ENCODE measurements around the gene APBA1. TPM values are rescaled to one million over a fixed set of nuclear protein-coding genes. Genes with fewer than 3 reads are reported as not detected.

The APBA1 gene
- total RNA-seq, 1 experiment from 2014 or later: 1.8 TPM

DNA sequence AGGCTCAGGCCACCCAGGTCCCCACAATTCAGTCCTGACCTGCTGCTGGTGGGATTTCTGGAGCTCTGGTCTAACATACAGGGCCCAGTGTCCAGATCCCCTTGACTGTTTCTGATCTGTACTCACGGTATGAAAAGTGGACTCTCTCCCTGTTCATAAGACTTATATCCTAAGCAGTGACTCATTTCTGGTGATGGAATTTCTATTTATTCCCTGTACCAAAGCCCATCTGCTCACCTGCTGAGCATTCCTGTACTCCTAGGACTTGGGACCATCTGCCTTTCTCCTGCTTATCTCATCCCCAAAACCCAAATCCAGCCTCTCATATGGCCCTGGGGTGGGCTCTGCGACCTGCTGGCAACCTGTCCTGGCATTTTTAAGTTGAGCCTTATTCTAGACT, 86.6 kb downstream of the APBA1 start:
- Histone ChIP-seq H3K56ac (ENCODE audit: insufficient read length, low read depth, low read length) (no peak overlapping the region), H3K4ac (ENCODE audit: low read depth, low read length) (no peak overlapping the region), H3T11ph (ENCODE audit: low read length) (no peak overlapping the region), H2BK20ac (ENCODE audit: low read depth, low read length, poor library complexity, severe bottlenecking) (no peak overlapping the region), H4K20me1 (ENCODE audit: control insufficient read depth, insufficient read depth, insufficient read length) (no peaks in the 10 kb centered on the region), H3K79me2 (ENCODE audit: insufficient read depth, low read length) (no peaks in the 10 kb centered on the region), H3K14ac (ENCODE audit: insufficient read depth, low read length) (no peak overlapping the region), H3K27me3 (ENCODE audit: insufficient read depth, low read length) (peaks cover 23% of the 10 kb centered on the region), H3K23ac (ENCODE audit: insufficient read length, low read depth, low read length) (no peak overlapping the region), H3K9ac (ENCODE audit: extremely low read depth, insufficient read length, low read length) (no peak overlapping the region), H2BK5ac (ENCODE audit: insufficient read length, low read length) (no peak overlapping the region), H2AFZ (ENCODE audit: low read length) (no peak overlapping the region), H3K9me3 (ENCODE audit: control insufficient read depth, low read depth, low read length) (no peaks in the 10 kb centered on the region), H4K91ac (ENCODE audit: insufficient read length, low read depth, low read length) (no peak overlapping the region), H3K4me1 (ENCODE audit: insufficient read depth, low read length) (no peaks in the 10 kb centered on the region; the same call in 1 of the 2 replicates), H4K5ac (ENCODE audit: insufficient read length, low read depth, low read length) (no peak overlapping the region), H3K18ac (ENCODE audit: insufficient read length, low read depth, low read length) (no peak overlapping the region), H3K23me2 (ENCODE audit: insufficient read length, low read depth, low read length, poor library complexity, severe bottlenecking) (no peaks in the 10 kb centered on the region), H3K4me2 (ENCODE audit: insufficient read depth, insufficient read length, low read length) (no peak overlapping the region), H2BK120ac (ENCODE audit: low read depth, low read length, poor library complexity, severe bottlenecking) (no peak overlapping the region), H3K79me1 (ENCODE audit: insufficient read depth, low read depth, low read length, poor library complexity, severe bottlenecking) (no peaks in the 10 kb centered on the region), H3K27ac (ENCODE audit: insufficient read length, low read depth, low read length) (no peak overlapping the region), H2BK12ac (ENCODE audit: insufficient read length, low read depth, low read length) (no peak overlapping the region), H4K8ac (replicated peaks; ENCODE audit: insufficient read length, low read depth, low read length) (no peak overlapping the region), H2BK15ac (ENCODE audit: low read depth, low read length) (no peak overlapping the region), H2AK5ac (ENCODE audit: insufficient read length, low read length) (no peak overlapping the region)
- DNase-seq: no peak
- Mint-ChIP-seq H3K9me3 (no peaks in the 10 kb centered on the region; a peak in 1 of 5 replicates), H3K4me3 (no peak overlapping the region), H3K36me3 (ENCODE audit: insufficient read depth in 1 of 3, low read depth in 3 of 3) (no peaks in the 10 kb centered on the region), H3K27ac (no peak overlapping the region), H3K27me3 (ENCODE audit: low read depth) (peaks cover 65% of the 10 kb centered on the region), H3K4me1 (peaks cover 7 to 11% of the 10 kb centered on the region in 2 experiments)
- TF ChIP-seq CTCF (conservative IDR thresholded peaks at IDR 0.05): no peak
- no CpG with 5 or more reads among the region's 2 CpGs for WGBS (ENCODE audit: extremely low coverage, insufficient read length, low lambda C conversion rate)

Data from H9 (cell line).